Measurements from ENCODE around the gene GPX2. TPM values are rescaled to one million over a fixed set of nuclear protein-coding genes. Genes with fewer than 3 reads are reported as not detected.

The GPX2 gene
- total and polyA plus RNA-seq, 2 of the 4 experiments (the other 2 are of a cell fraction) = not detected

- H3K9me3 ChIP-seq (ENCODE audit: control insufficient read depth, insufficient read depth, low read length) = no peaks in the 10 kb centered on the region
- peak overlapping the region; percentile 74 for H3K23ac ChIP-seq (ENCODE audit: low read depth, low read length)
- peak overlapping the region; percentile 66 for H4K91ac ChIP-seq (ENCODE audit: insufficient read depth, low read depth, low read length)
- peak overlapping the region; percentile 34; the same call in 1 of the 2 replicates for H3K18ac ChIP-seq (ENCODE audit: low read depth, low read length)
- ChIA-PET CTCF (interaction anchor here (0.6 to 3.4 kb wide), 6 partner anchors 12 to 837 kb away, joined by 3 to 34 read pairs (median 4); no protein-coding TSS in a partner anchor), POLR2A (ENCODE audit: unreplicated experiment) (no interaction called here)
- peak overlapping the region; percentile 81 for H3K9ac ChIP-seq (ENCODE audit: low read depth, low read length)
- no peaks in the 10 kb centered on the region for H3K9me1 ChIP-seq (ENCODE audit: insufficient read depth, low read length)
- dilution Hi-C loops (cut with HindIII; ENCODE audit: low sequenced_read_pairs, unreplicated experiment) (no loop called here), intact Hi-C loops (cut with micrococcal nuclease) (loop anchor here (5.0 kb wide), 2 partner anchors 175 to 425 kb away; partner anchors contain the start of gene FUT8), in situ Hi-C loops (cut with MboI; ENCODE audit: low sequenced_read_pairs) (no loop called here)
- H3K4ac ChIP-seq (ENCODE audit: low read depth, low read length) = peak overlapping the region; percentile 88
- H3K4me3 ChIP-seq (ENCODE audit: insufficient read depth, low read depth, low read length) = peak overlapping the region; percentile 58
- no peak for TF ChIP-seq RFX5 (IDR thresholded peaks at IDR 0.05; ENCODE audit: low read depth, low read length)
- no peak for TF ChIP-seq USF2 (IDR thresholded peaks at IDR 0.05; ENCODE audit: low read depth, low read length)
- no peak for TF ChIP-seq MAZ (IDR thresholded peaks at IDR 0.05; ENCODE audit: borderline replicate concordance, low read depth, low read length)
- TF ChIP-seq CHD1 (IDR thresholded peaks at IDR 0.05; ENCODE audit: low read depth, low read length) = no peak
- no peak for TF ChIP-seq BHLHE40 (IDR thresholded peaks at IDR 0.05; ENCODE audit: low read depth, low read length)
- TF ChIP-seq NFE2L2 (IDR thresholded peaks at IDR 0.05; ENCODE audit: low read depth, low read length) = no peak
- no peak for TF ChIP-seq MAFK (IDR thresholded peaks at IDR 0.05; ENCODE audit: low read depth, low read length)
- H2AK5ac ChIP-seq (ENCODE audit: low read depth, low read length) = peak overlapping the region; percentile 51
- 0 out of 2 replicates have a peak, but pooled peaks cover 1% of the 10 kb centered on the region for H3K4me1 ChIP-seq (ENCODE audit: control insufficient read depth, insufficient read depth, low read length)
- peak overlapping the region; percentile 58 for H3K56ac ChIP-seq (ENCODE audit: extremely low read depth, insufficient read depth, low read length)
- BruUV-seq (replicated peaks) = no TSS peak
- H2AK9ac ChIP-seq (replicated peaks; ENCODE audit: low read depth, low read length, poor library complexity) = peak overlapping the region; percentile 81
- H3K79me1 ChIP-seq (ENCODE audit: low read depth in 1 of 2, low read length in 2 of 2) = peaks cover 22 to 29% of the 10 kb centered on the region in 2 experiments
- H4K20me1 ChIP-seq (ENCODE audit: insufficient read depth, low read length) = no peaks in the 10 kb centered on the region
- peak overlapping the region; percentile 29; the same call in 1 of the 2 replicates for H2BK120ac ChIP-seq (ENCODE audit: low read depth, low read length)
- H3K14ac ChIP-seq (replicated peaks; ENCODE audit: low read depth, low read length) = peak overlapping the region; percentile 76
- peak overlapping the region; percentile 88 for H4K5ac ChIP-seq (ENCODE audit: low read depth, low read length)
- peak overlapping the region; percentile 96 to 97 for H4K8ac ChIP-seq (ENCODE audit: low read depth in 2 of 2, low read length in 2 of 2)
- H3K27ac ChIP-seq (ENCODE audit: insufficient read depth, low read length) = peak overlapping the region; percentile 77
- no peak overlapping the region for H2BK20ac ChIP-seq (ENCODE audit: low read depth, low read length)
- no peaks in the 10 kb centered on the region for H3K36me3 ChIP-seq (ENCODE audit: control insufficient read depth, insufficient read depth, low read length)
- H2BK15ac ChIP-seq (ENCODE audit: low read depth, low read length) = no peak overlapping the region; the same call in 2 of the 3 replicates
- H2BK5ac ChIP-seq (ENCODE audit: low read depth, low read length, poor library complexity, severe bottlenecking) = peak overlapping the region; percentile 76
- peak overlapping the region; percentile 90 for H2AFZ ChIP-seq (replicated peaks; ENCODE audit: low read length, poor library complexity)
- peak overlapping the region; percentile 91 for H3K4me2 ChIP-seq (ENCODE audit: low read depth, low read length)
- WGBS, 2 experiments (ENCODE audit: extremely low coverage in 2 of 2, insufficient read length in 1 of 2) = 0% methylated on average over 5 of the region's 8 CpGs; no CpG with 5 or more reads in 1 of the 2 experiments
- H3K27me3 ChIP-seq (ENCODE audit: control insufficient read depth, insufficient read depth, low read length) = peaks cover 2% of the 10 kb centered on the region; the same call in 1 of the 2 replicates
- no peak for DNase-seq
- ATAC-seq (ENCODE audit: low read depth) = no peak
Observed at GRCh38 chr14:64987438-64987767, 44.9 kb upstream of the GPX2 start.
